ENCODE results near the gene PDLIM1. TPM values are rescaled to one million over a fixed set of nuclear protein-coding genes. Genes with fewer than 3 reads are reported as not detected.

Gene PDLIM1
- polyA plus RNA-seq, 3 donors, result 1.9 to 5.2 (median 4.8) TPM

- intact Hi-C loops (cut with micrococcal nuclease), result no loop called here
- peak overlapping the region in 1 of 7 donors; percentile 3 for H3K27ac Mint-ChIP-seq
Measured at GRCh38 chr10:95337423-95338160, 46.8 kb upstream of the PDLIM1 start.

GRCh38 chr10:95336702-95337101, 45.9 kb upstream of the PDLIM1 start:
- Mint-ChIP-seq H3K9me3 (no peaks in the 10 kb centered on the region), H3K36me3 (no peaks in the 10 kb centered on the region), H3K27ac (peak overlapping the region in 1 of 7 donors; percentile 71), H3K27me3 (ENCODE audit: low read depth in 3 of 3) (peaks cover 0 to 3% (median 2%) of the 10 kb centered on the region in 3 donors), H3K4me1 (no peaks in the 10 kb centered on the region), H3K4me3 (no peak overlapping the region)
- no peak for TF ChIP-seq CTCF (IDR thresholded peaks at IDR 0.05)
- H3K4me2 ChIP-seq (replicated peaks; ENCODE audit: extremely low read depth, low read length, poor library complexity, severe bottlenecking), result no peak overlapping the region
- H3K9me3 ChIP-seq (replicated peaks in 1 of 2; ENCODE audit: control insufficient read depth in 1 of 2, insufficient read depth in 1 of 2, low read length in 2 of 2), result no peaks in the 10 kb centered on the region
- no peaks in the 10 kb centered on the region for H3K4me1 ChIP-seq (ENCODE audit: control insufficient read depth in 1 of 2, insufficient read depth in 2 of 2, low read length in 2 of 2)
- no peak overlapping the region for H3K9ac ChIP-seq (ENCODE audit: insufficient read depth, low read length, poor library complexity, severe bottlenecking)
- H3K4me3 ChIP-seq (replicated peaks in 1 of 3; ENCODE audit: low read depth in 2 of 3, low read length in 3 of 3), result no peak overlapping the region
- H2AFZ ChIP-seq (ENCODE audit: insufficient read depth, low read depth, low read length, poor library complexity, severe bottlenecking), result no peak overlapping the region
- no peaks in the 10 kb centered on the region for H3K79me2 ChIP-seq (ENCODE audit: insufficient read depth, low read length)
- H3K36me3 ChIP-seq (replicated peaks in 1 of 2; ENCODE audit: control insufficient read depth in 1 of 2, insufficient read depth in 2 of 2, low read length in 2 of 2), result no peaks in the 10 kb centered on the region
- no peak for DNase-seq
- no peak overlapping the region for H3K27ac ChIP-seq (ENCODE audit: low read depth in 1 of 2, low read length in 2 of 2)
- no peaks in the 10 kb centered on the region for H4K20me1 ChIP-seq (ENCODE audit: insufficient read depth, low read length)
- H3K27me3 ChIP-seq (ENCODE audit: control insufficient read depth in 2 of 2, insufficient read depth in 2 of 2, low read length in 2 of 2), result no peaks in the 10 kb centered on the region
- intact Hi-C loops (cut with micrococcal nuclease), result no loop called here
- WGBS (ENCODE audit: insufficient coverage), result 95% methylated on average over 6 of the region's 9 CpGs

More at GRCh38 chr10:95337423-95338160, 46.8 kb upstream of the PDLIM1 start:
- Mint-ChIP-seq H3K4me3 (no peak overlapping the region), H3K36me3 (no peaks in the 10 kb centered on the region), H3K9me3 (no peaks in the 10 kb centered on the region), H3K27me3 (ENCODE audit: low read depth in 3 of 3) (peaks cover 0 to 2% (median 2%) of the 10 kb centered on the region in 3 donors), H3K4me1 (no peaks in the 10 kb centered on the region)
- Histone ChIP-seq H3K27ac (ENCODE audit: low read depth in 1 of 2, low read length in 2 of 2) (no peak overlapping the region), H3K79me2 (ENCODE audit: insufficient read depth, low read length) (no peaks in the 10 kb centered on the region), H3K9ac (ENCODE audit: insufficient read depth, low read length, poor library complexity, severe bottlenecking) (no peak overlapping the region), H3K4me3 (replicated peaks in 1 of 3; ENCODE audit: low read depth in 2 of 3, low read length in 3 of 3) (no peak overlapping the region), H3K4me2 (replicated peaks; ENCODE audit: extremely low read depth, low read length, poor library complexity, severe bottlenecking) (no peak overlapping the region), H4K20me1 (ENCODE audit: insufficient read depth, low read length) (no peaks in the 10 kb centered on the region), H3K36me3 (replicated peaks in 1 of 2; ENCODE audit: control insufficient read depth in 1 of 2, insufficient read depth in 2 of 2, low read length in 2 of 2) (no peaks in the 10 kb centered on the region), H3K9me3 (replicated peaks in 1 of 2; ENCODE audit: control insufficient read depth in 1 of 2, insufficient read depth in 1 of 2, low read length in 2 of 2) (no peaks in the 10 kb centered on the region), H2AFZ (ENCODE audit: insufficient read depth, low read depth, low read length, poor library complexity, severe bottlenecking) (no peak overlapping the region), H3K4me1 (ENCODE audit: control insufficient read depth in 1 of 2, insufficient read depth in 2 of 2, low read length in 2 of 2) (no peaks in the 10 kb centered on the region), H3K27me3 (ENCODE audit: control insufficient read depth in 2 of 2, insufficient read depth in 2 of 2, low read length in 2 of 2) (no peaks in the 10 kb centered on the region)
- TF ChIP-seq CTCF (IDR thresholded peaks at IDR 0.05), result no peak
- DNase-seq, result no peak
- WGBS (ENCODE audit: insufficient coverage), result 89% methylated on average over 3 of the region's 10 CpGs

Data from CD14-positive monocyte (primary cell).